Spinal cord (tissue), 10 donors: ENCODE data around the gene ZMYM1. TPM values are rescaled to one million over a fixed set of nuclear protein-coding genes. Genes with fewer than 3 reads are reported as not detected.
"Not testable (repeated sequence)": the region's sequence is repeated elsewhere in the genome, so short reads cannot be mapped to it uniquely, and the experiment has no call there.

Experiments
- DNase-seq, 6 donors: peaks; one replicate each; pipeline versions ENCODE4 v3.0.0 to v3.0.0-alpha.2; 2013 to 2015; ENCODE audit warnings: low spot score in 6 of 6, low read depth in 4 of 6
- H3K27ac ChIP-seq: one replicate; pipeline ENCODE4 v1.5.1; 2013; ENCODE audit warnings: low read depth, low read length, control low read depth
- H3K27me3 ChIP-seq: one replicate; pipeline ENCODE4 v1.6.1; 2013; ENCODE audit warnings: low read length; ENCODE audit not compliant: control insufficient read depth, insufficient read depth
- H3K36me3 ChIP-seq: one replicate; pipeline ENCODE4 v1.6.1; 2013; ENCODE audit warnings: low read length; ENCODE audit not compliant: control insufficient read depth, insufficient read depth
- H3K4me1 ChIP-seq: one replicate; pipeline ENCODE4 v1.6.1; 2013; ENCODE audit warnings: low read length; ENCODE audit not compliant: control insufficient read depth, insufficient read depth
- H3K4me3 ChIP-seq: one replicate; pipeline ENCODE4 v1.5.1; 2013; ENCODE audit warnings: low read depth, low read length, control low read depth
- H3K9me3 ChIP-seq: one replicate; pipeline ENCODE4 v1.6.1; 2013; ENCODE audit warnings: low read length; ENCODE audit not compliant: control insufficient read depth, insufficient read depth
- WGBS: methylation state at CpG from one replicate; pipeline ENCODE4 v1.1.5; 2013; ENCODE audit warnings: missing lambda C conversion rate; ENCODE audit not compliant: insufficient coverage; 5-methylcytosine and 5-hydroxymethylcytosine counted together
- polyA plus RNA-seq, 2 donors: library from polyadenylated mRNA; unstranded; fragments of 120-200 nt; gene quantifications; one replicate each; pipeline ENCODE4 v1.2.1, GENCODE V29; 2013; ENCODE audit not compliant: insufficient read length in 2 of 2
- total RNA-seq, 2 donors: library from RNA; depleted of rRNA in 1 of 2; stranded (reverse); fragments of 120-200 nt in 1 of 2; fragments of >200 nt in 1 of 2; gene quantifications; one replicate each; pipeline versions ENCODE4 v1.2.3 to v1.2.4, GENCODE V29; 2013 to 2014
- donor health status: healthy.

ZMYM1 gene
- total and polyA plus RNA-seq, 4 donors: 12.6 to 38.8 (median 16.1) TPM

DNA sequence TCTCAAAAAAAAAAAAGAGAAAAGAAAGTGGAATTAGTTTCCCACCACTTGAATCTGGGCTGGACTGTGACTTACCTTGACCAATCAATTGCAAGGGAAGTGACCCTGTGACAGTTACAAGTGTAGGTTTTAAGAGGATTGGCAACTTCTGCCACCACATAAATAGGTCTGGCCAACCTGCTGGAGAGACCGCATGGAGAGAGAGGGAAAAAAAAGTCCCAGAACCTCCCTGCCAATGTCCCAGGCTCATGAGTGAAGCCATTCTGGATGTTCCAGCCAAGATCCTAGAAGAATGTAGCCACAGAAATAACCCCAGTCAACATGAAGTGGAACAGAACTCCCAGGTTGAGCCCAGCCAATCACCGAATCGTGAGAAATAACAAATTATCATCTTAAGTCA, 35.7 kb upstream of the ZMYM1 start:
- H3K4me3 ChIP-seq: no peak overlapping the region
- H3K27me3 ChIP-seq: no peaks in the 10 kb centered on the region
- WGBS: no CpG with 5 or more reads among the region's 3 CpGs
- no peak overlapping the region for H3K27ac ChIP-seq
- no peak for DNase-seq
- H3K4me1 ChIP-seq: no peaks in the 10 kb centered on the region
- H3K36me3 ChIP-seq: no peaks in the 10 kb centered on the region
- H3K9me3 ChIP-seq: no peaks in the 10 kb centered on the region

DNA sequence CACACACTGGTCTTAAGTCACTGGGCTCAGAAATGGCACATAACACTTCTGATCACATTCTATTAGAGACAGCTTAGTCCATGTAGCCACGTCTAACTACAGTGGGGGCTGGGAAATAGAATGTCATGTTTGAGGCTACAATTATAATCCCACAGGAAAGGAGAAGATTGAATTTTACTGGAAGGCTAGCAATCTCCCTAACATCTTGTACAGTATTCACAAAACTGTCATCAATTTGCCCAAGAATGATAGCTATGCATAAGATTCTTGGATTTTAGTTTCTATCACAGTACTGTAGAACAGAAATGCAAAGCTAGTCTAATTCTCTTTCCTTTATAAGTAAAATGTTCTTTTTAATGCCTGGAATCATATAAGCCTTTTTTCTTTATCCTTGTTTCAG, 34.8 kb upstream of the ZMYM1 start:
- WGBS: no CpG with 5 or more reads among the region's 1 CpG

GRCh38 chr1:35046730-35047129, 32.5 kb upstream of the ZMYM1 start:
- WGBS: 90% methylated on average over 4 of the region's 5 CpGs
- H3K27me3 ChIP-seq: no peaks in the 10 kb centered on the region
- no peaks in the 10 kb centered on the region for H3K36me3 ChIP-seq

More for the DNA sequence above, 34.8 kb upstream of the ZMYM1 start:
- Histone ChIP-seq H3K4me3 (no peak overlapping the region), H3K27me3 (no peaks in the 10 kb centered on the region), H3K9me3 (peaks cover 2% of the 10 kb centered on the region), H3K36me3 (no peaks in the 10 kb centered on the region), H3K27ac (no peak overlapping the region), H3K4me1 (no peaks in the 10 kb centered on the region)
- no peak for DNase-seq

GRCh38 chr1:35047188-35047858, 31.9 kb upstream of the ZMYM1 start:
- DNase-seq: no peak
- no peaks in the 10 kb centered on the region for H3K36me3 ChIP-seq
- H3K4me3 ChIP-seq: no peak overlapping the region
- H3K27me3 ChIP-seq: no peaks in the 10 kb centered on the region
- peaks cover 2% of the 10 kb centered on the region for H3K9me3 ChIP-seq
- no peaks in the 10 kb centered on the region for H3K4me1 ChIP-seq
- no peak overlapping the region for H3K27ac ChIP-seq
- WGBS: 75% methylated on average over 1 of the region's 2 CpGs

More at GRCh38 chr1:35046730-35047129, 32.5 kb upstream of the ZMYM1 start:
- no peak overlapping the region for H3K27ac ChIP-seq
- no peak for DNase-seq
- H3K4me3 ChIP-seq: no peak overlapping the region
- H3K9me3 ChIP-seq: peaks cover 2% of the 10 kb centered on the region
- H3K4me1 ChIP-seq: no peaks in the 10 kb centered on the region

DNA sequence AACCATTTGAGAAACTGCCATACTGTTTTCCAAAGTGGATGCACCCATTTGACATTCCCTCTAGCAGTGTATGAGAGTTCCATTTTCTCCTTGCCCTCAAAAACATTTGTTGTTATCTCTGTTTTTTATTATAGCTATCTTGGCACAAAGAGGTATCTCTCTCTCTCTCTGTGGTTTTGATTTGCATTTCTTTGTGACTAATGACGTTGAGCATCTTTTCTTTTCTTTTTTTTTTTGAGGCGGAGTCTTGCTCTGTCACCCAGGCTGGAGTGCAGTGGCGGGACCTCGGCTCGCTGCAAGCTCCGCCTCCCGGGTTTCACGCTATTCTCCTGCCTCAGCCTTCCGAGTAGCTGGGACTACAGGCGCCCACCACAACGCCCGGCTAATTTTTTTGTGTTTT, 30.1 kb upstream of the ZMYM1 start:
- 53% methylated on average over 10 of the region's 12 CpGs for WGBS
- no peak overlapping the region for H3K4me3 ChIP-seq
- peaks cover 2% of the 10 kb centered on the region for H3K9me3 ChIP-seq
- no peaks in the 10 kb centered on the region for H3K36me3 ChIP-seq
- no peak overlapping the region for H3K27ac ChIP-seq
- H3K4me1 ChIP-seq: no peaks in the 10 kb centered on the region
- no peaks in the 10 kb centered on the region for H3K27me3 ChIP-seq
- DNase-seq: no peak

DNA sequence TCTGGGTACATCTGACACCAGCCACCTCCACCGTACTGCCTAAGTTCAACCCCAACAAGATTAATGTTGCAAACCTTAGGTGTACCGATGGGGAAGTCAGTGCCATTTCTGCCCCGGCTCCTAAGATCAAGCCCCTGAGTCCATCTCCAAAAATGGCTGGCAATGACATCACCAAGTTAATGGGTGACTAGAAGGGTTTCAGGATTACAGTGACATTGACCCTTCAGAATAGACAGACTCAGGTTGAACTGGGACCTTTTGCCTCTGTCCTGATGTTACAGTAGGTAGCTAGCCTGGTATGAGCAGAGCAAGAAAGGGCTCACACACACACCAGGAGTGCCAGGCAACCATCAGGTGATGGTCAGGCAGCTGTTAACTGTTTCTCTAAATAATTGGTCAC, 25.8 kb upstream of the ZMYM1 start:
- 97% methylated on average over 3 of the region's 3 CpGs for WGBS
- peaks cover 2% of the 10 kb centered on the region for H3K9me3 ChIP-seq
- H3K4me1 ChIP-seq: no peaks in the 10 kb centered on the region
- no peaks in the 10 kb centered on the region for H3K36me3 ChIP-seq
- H3K27ac ChIP-seq: no peak overlapping the region
- no peak overlapping the region for H3K4me3 ChIP-seq
- no peak for DNase-seq
- no peaks in the 10 kb centered on the region for H3K27me3 ChIP-seq

DNA sequence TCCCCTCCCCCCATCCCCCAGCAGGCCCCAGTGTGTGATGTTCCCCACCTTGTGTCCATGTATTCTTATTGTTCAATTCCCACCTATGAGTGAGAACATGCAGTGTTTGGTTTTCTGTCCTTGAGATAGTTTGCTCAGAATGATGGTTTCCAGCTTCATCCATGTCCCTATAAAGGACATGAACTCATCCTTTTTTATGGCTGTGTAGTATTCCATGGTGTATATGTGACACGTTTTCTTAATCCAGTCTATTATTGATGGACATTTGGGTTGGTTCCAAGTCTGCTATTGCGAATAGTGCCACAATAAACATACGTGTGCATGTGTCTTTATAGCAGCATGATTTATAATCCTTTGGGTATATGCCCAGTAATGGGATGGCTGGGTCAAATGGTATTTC, 24.9 kb upstream of the ZMYM1 start:
- not testable (repeated sequence) for H3K27ac ChIP-seq
- WGBS: no CpG with 5 or more reads among the region's 3 CpGs

DNA sequence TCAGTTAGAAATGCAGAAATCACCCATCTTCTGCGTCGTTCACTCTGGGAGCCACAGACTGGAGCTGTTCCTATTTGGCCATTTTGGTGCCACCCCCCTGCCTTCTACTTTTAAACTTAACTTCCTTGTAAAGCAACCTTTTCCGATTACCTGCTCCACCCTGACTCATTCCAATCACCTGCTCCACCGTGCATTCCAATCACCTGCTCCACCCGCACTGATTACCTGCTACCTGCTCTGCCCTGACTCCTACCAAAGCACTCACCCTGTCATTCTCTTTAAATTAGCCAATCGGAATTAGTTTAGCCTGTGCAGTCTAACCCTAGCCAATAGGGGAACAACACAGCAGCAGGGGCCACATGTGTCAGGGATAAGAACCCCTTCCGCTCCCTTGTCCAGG, 20.9 kb upstream of the ZMYM1 start:
- H3K4me3 ChIP-seq, H3K27ac ChIP-seq, H3K27me3 ChIP-seq, DNase-seq, H3K36me3 ChIP-seq, H3K4me1 ChIP-seq, H3K9me3 ChIP-seq: not testable (repeated sequence)
- WGBS: 93% methylated on average over 7 of the region's 7 CpGs

More for the DNA sequence above, 24.9 kb upstream of the ZMYM1 start:
- H3K36me3 ChIP-seq, H3K4me1 ChIP-seq, H3K27me3 ChIP-seq, H3K9me3 ChIP-seq, DNase-seq, H3K4me3 ChIP-seq: not testable (repeated sequence)

DNA sequence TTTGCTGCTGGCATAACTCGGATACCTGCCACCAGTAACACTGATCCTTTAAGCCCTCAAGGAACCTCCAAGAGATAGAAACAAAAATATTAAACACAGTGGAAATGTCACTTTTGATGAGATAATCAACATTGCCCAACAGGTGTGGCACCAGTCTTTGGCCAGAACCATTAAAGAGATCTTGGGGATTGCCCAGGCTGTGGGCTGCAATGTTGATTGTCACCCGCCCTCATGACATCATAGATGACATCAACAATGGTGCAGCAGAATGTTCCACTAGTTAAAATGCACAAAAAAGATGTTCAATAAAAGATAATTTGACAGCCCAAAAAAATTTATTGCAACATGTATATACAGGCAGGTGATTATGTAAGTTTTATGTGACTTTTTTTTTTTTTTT, 20.2 kb upstream of the ZMYM1 start:
- Histone ChIP-seq H3K9me3 (no peaks in the 10 kb centered on the region), H3K27me3 (no peaks in the 10 kb centered on the region), H3K27ac (no peak overlapping the region), H3K36me3 (no peaks in the 10 kb centered on the region), H3K4me3 (no peak overlapping the region), H3K4me1 (no peaks in the 10 kb centered on the region)
- no CpG with 5 or more reads among the region's 2 CpGs for WGBS
- DNase-seq: no peak

- no peak for DNase-seq
- WGBS: 83% methylated on average over 1 of the region's 4 CpGs
- H3K27me3 ChIP-seq: no peaks in the 10 kb centered on the region
Observed at GRCh38 chr1:35062518-35063196, 16.5 kb upstream of the ZMYM1 start.

More at GRCh38 chr1:35062518-35063196, 16.5 kb upstream of the ZMYM1 start:
- Histone ChIP-seq H3K4me3 (no peak overlapping the region), H3K27ac (no peak overlapping the region), H3K36me3 (no peaks in the 10 kb centered on the region), H3K4me1 (no peaks in the 10 kb centered on the region), H3K9me3 (no peaks in the 10 kb centered on the region)
